ENCODE measurements around the gene STEAP4.

DNA sequence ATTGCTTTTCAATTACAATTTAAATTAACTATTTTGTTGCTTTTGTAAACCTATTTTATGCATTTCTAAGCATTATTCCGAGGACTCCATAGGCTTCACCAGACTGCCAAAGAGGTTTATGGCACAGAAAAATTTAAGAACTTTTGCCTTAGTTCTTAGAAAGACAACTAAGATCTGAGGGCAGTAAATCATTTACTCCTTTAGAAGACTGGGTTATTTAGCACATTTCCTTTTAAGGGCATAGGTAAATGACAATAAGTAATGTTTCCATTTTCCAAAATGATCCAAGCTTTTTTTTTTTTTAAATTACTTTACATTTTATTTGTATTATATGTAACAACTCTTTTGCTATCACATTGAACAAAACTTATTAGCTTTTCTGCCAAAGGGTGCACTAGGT is 15.0 kb upstream of the STEAP4 start:
- TF ChIP-seq, protein P1, sequence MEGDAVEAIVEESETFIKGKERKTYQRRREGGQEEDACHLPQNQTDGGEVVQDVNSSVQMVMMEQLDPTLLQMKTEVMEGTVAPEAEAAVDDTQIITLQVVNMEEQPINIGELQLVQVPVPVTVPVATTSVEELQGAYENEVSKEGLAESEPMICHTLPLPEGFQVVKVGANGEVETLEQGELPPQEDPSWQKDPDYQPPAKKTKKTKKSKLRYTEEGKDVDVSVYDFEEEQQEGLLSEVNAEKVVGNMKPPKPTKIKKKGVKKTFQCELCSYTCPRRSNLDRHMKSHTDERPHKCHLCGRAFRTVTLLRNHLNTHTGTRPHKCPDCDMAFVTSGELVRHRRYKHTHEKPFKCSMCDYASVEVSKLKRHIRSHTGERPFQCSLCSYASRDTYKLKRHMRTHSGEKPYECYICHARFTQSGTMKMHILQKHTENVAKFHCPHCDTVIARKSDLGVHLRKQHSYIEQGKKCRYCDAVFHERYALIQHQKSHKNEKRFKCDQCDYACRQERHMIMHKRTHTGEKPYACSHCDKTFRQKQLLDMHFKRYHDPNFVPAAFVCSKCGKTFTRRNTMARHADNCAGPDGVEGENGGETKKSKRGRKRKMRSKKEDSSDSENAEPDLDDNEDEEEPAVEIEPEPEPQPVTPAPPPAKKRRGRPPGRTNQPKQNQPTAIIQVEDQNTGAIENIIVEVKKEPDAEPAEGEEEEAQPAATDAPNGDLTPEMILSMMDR (IDR thresholded peaks at IDR 0.05) = no peak
- no peak for TF ChIP-seq POLR2A (IDR thresholded peaks at IDR 0.05)

All from prostate gland (tissue), 2 donors.